ENCODE results near the gene SNX30. TPM values are rescaled to one million over a fixed set of nuclear protein-coding genes. Genes with fewer than 3 reads are reported as not detected.

SNX30 gene
- total RNA-seq, 1 experiment from 2014 or later: 32.5 TPM

- no peak within 1 kb of the TSS for H3K4me3 ChIP-seq
- no TSS peak for BruUV-seq (replicated peaks)
- no peak for TF ChIP-seq EZH2 (IDR thresholded peaks at IDR 0.05; ENCODE audit: low read depth)
- no peak for TF ChIP-seq CTCF (conservative IDR thresholded peaks at IDR 0.05)
- intact Hi-C loops (cut with micrococcal nuclease; ENCODE audit: unreplicated experiment): loop anchor here (10.0 kb wide), 1 partner anchor 516 kb away; no protein-coding TSS in a partner anchor
- H3F3A ChIP-seq (ENCODE audit: insufficient read depth, low read depth): no peaks in the 10 kb centered on the region
- H3K9me3 ChIP-seq (ENCODE audit: insufficient read depth, low read depth): no peaks in the 10 kb centered on the region; the same call in 1 of the 2 replicates
- DNase-seq: peak in 1 of 2 experiments; percentile 41
- H3K27me3 ChIP-seq (ENCODE audit: insufficient read depth, low read depth): no peaks in the 10 kb centered on the region
- H3K9me2 ChIP-seq (ENCODE audit: insufficient read depth): no peaks in the 10 kb centered on the region
- POLR2A ChIA-PET (ENCODE audit: unreplicated experiment): no interaction called here
- H3K36me3 ChIP-seq (ENCODE audit: low read depth): no peaks in the 10 kb centered on the region
- H4K20me1 ChIP-seq (ENCODE audit: insufficient read depth): no peaks in the 10 kb centered on the region
- no peaks in the 10 kb centered on the region for H3K4me1 ChIP-seq (replicated peaks; ENCODE audit: insufficient read depth)
- H3K4me2 ChIP-seq: no peak within 1 kb of the TSS
- no peak within 1 kb of the TSS for H3K27ac ChIP-seq
- CTCF ChIA-PET: no interaction called here
- no peaks in the 10 kb centered on the region for H3K79me2 ChIP-seq (ENCODE audit: low read depth)
- no peak within 1 kb of the TSS for H2AFZ ChIP-seq
Measured at GRCh38 chr9:112890106-112891081, 139.8 kb downstream of the SNX30 start, which contains the start of gene SLC46A2. SLC46A2 (minus strand) TSS chr9:112890876; CDS start chr9:112890681, 195 bp downstream.

- Histone ChIP-seq H3K27ac (no peak overlapping the region), H3K27me3 (ENCODE audit: insufficient read depth, low read depth) (no peaks in the 10 kb centered on the region), H3K9me3 (ENCODE audit: insufficient read depth, low read depth) (no peaks in the 10 kb centered on the region; the same call in 1 of the 2 replicates), H3K36me3 (ENCODE audit: low read depth) (no peaks in the 10 kb centered on the region), H3K4me2 (no peak overlapping the region), H3K79me2 (ENCODE audit: low read depth) (no peaks in the 10 kb centered on the region), H3K4me1 (replicated peaks; ENCODE audit: insufficient read depth) (no peaks in the 10 kb centered on the region), H4K20me1 (ENCODE audit: insufficient read depth) (no peaks in the 10 kb centered on the region), H3F3A (ENCODE audit: insufficient read depth, low read depth) (no peaks in the 10 kb centered on the region), H3K9me2 (ENCODE audit: insufficient read depth) (no peaks in the 10 kb centered on the region), H2AFZ (no peak overlapping the region), H3K4me3 (no peak overlapping the region)
- ChIA-PET CTCF (no interaction called here), POLR2A (ENCODE audit: unreplicated experiment) (interaction anchor here (0.6 kb wide), 1 partner anchor 75 kb away, joined by 7 read pairs; no protein-coding TSS in a partner anchor)
- no peak for TF ChIP-seq CTCF (conservative IDR thresholded peaks at IDR 0.05)
- no TSS peak for BruUV-seq (replicated peaks)
- intact Hi-C loops (cut with micrococcal nuclease; ENCODE audit: unreplicated experiment): loop anchor here (10.0 kb wide), 1 partner anchor 517 kb away; no protein-coding TSS in a partner anchor
- DNase-seq: no peak
Measured at GRCh38 chr9:112891521-112891920, 141.0 kb downstream of the SNX30 start.

GRCh38 chr9:112892981-112893380, 142.4 kb downstream of the SNX30 start:
- no peak overlapping the region for H3K4me3 ChIP-seq
- no TSS peak for BruUV-seq (replicated peaks)
- no peak overlapping the region for H3K27ac ChIP-seq
- H3F3A ChIP-seq (ENCODE audit: insufficient read depth, low read depth): no peaks in the 10 kb centered on the region
- no peak overlapping the region for H3K4me2 ChIP-seq
- H3K27me3 ChIP-seq (ENCODE audit: insufficient read depth, low read depth): no peaks in the 10 kb centered on the region
- DNase-seq: no peak
- no peaks in the 10 kb centered on the region for H4K20me1 ChIP-seq (ENCODE audit: insufficient read depth)
- no peaks in the 10 kb centered on the region; the same call in 1 of the 2 replicates for H3K9me3 ChIP-seq (ENCODE audit: insufficient read depth, low read depth)
- H3K9me2 ChIP-seq (ENCODE audit: insufficient read depth): no peaks in the 10 kb centered on the region
- ChIA-PET CTCF (interaction anchor here (0.8 kb wide), 1 partner anchor 10 kb away, joined by 3 read pairs; no protein-coding TSS in a partner anchor), POLR2A (ENCODE audit: unreplicated experiment) (no interaction called here)
- H2AFZ ChIP-seq: no peak overlapping the region
- no peaks in the 10 kb centered on the region for H3K36me3 ChIP-seq (ENCODE audit: low read depth)
- intact Hi-C loops (cut with micrococcal nuclease; ENCODE audit: unreplicated experiment): loop anchor here (10.0 kb wide), 1 partner anchor 518 kb away; no protein-coding TSS in a partner anchor
- no peaks in the 10 kb centered on the region for H3K79me2 ChIP-seq (ENCODE audit: low read depth)
- H3K4me1 ChIP-seq (replicated peaks; ENCODE audit: insufficient read depth): no peaks in the 10 kb centered on the region
- no peak for TF ChIP-seq EZH2 (IDR thresholded peaks at IDR 0.05; ENCODE audit: low read depth)
- no peak for TF ChIP-seq CTCF (conservative IDR thresholded peaks at IDR 0.05)
